NT2/D1 (cell line): ENCODE measurements around the gene SULT2A1.
"Not testable (repeated sequence)": the region's sequence is repeated elsewhere in the genome, so short reads cannot be mapped to it uniquely, and the experiment has no call there.

Experiments used
- SUZ12 ChIP-seq: IDR thresholded peaks from 2 replicates; pipeline ENCODE4 v1.6.1; 2011; ENCODE audit not compliant: insufficient read length, insufficient read depth; ENCODE audit errors: extremely low read depth
- YY1 ChIP-seq: IDR thresholded peaks from 2 replicates; pipeline ENCODE4 v1.6.1; 2011; ENCODE audit not compliant: insufficient read length, insufficient read depth
- ZNF274 ChIP-seq: IDR thresholded peaks from 2 replicates; pipeline ENCODE4 v1.6.1; 2011; ENCODE audit warnings: mild to moderate bottlenecking, low read depth, low read length

DNA sequence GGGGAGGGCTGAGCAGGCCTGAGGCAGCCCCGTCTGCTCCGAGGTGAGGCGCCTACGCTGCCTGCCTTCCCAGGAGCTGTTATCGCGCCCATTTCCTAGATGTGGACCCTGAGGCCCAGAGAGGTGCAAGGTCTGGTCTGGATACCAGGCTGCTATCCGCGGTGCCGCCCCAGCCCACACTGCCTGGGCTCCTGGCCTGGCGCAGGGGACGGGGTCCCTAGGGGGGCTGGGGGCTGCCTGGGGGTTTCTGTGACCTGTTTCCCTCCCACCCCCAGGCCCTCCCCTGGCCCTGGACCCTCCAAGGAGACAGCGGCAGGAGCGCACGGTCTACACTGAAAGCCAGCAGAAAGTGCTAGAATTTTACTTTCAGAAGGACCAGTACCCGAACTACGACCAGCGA is 26.3 kb downstream of the SULT2A1 start:
- TF ChIP-seq YY1, SUZ12, ZNF274: not testable (repeated sequence)
